ENCODE results near the gene PNMA6E. TPM values are rescaled to one million over a fixed set of nuclear protein-coding genes. Genes with fewer than 3 reads are reported as not detected.

The PNMA6E gene
- total and polyA plus RNA-seq, 4 experiments from 2014 or later, result not detected

DNA sequence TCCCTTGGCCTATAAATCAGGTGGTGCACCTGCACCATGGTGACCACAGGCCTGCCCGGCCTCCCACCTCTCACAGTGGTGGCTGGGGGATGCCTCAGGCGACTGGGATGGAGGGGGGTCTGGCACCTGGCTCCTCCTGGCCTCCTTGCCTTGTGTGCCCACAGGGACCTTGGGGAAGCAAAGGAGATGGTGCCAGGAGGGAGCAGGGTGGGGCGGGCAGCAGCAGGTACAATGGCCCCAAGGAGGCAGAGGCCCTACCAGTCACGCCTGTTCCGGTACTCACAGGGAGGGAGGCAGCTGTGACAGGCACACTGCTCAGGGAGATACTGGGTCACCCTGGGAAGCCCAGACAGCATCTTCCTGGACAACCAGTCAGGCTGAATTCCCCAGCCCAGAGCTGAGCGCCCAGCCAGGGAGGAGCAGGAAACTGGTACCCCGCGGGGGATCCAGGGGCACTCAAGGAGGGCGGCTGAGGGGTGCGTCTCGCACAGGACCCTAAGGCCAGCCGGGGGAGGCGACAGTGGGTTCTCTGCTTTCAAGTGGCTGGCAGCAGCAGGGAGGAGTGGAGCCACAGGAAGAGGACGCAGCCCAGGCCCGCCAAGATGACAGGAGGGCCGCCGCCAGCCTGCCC, 45.9 kb upstream of the PNMA6E start:
- Mint-ChIP-seq H3K9me3 (no peaks in the 10 kb centered on the region), H3K4me1 (no peaks in the 10 kb centered on the region), H3K27ac (no peak overlapping the region), H3K27me3 (no peaks in the 10 kb centered on the region), H3K4me3 (no peak overlapping the region), H3K36me3 (peaks cover 0 to 11% of the 10 kb centered on the region in 2 donors)
- H3K36me3 ChIP-seq (ENCODE audit: insufficient read depth, low read length), result no peaks in the 10 kb centered on the region
- H3K9me3 ChIP-seq (ENCODE audit: control insufficient read depth in 1 of 2, low read length in 2 of 2), result no peaks in the 10 kb centered on the region
- intact Hi-C loops (cut with micrococcal nuclease), result no loop called here
- CTCF ChIA-PET (ENCODE audit: partially characterized antibody), result no interaction called here
- no peak for DNase-seq
- no peak overlapping the region for H3K27ac ChIP-seq (ENCODE audit: low read depth, low read length)
- POLR2A ChIA-PET (ENCODE audit: partially characterized antibody), result no interaction called here
- H3K27me3 ChIP-seq (ENCODE audit: insufficient read depth, low read length), result no peaks in the 10 kb centered on the region
- H3K4me3 ChIP-seq (ENCODE audit: low read length in 2 of 2), result no peak overlapping the region
- H3K4me1 ChIP-seq (ENCODE audit: insufficient read depth, low read length), result no peaks in the 10 kb centered on the region

DNA sequence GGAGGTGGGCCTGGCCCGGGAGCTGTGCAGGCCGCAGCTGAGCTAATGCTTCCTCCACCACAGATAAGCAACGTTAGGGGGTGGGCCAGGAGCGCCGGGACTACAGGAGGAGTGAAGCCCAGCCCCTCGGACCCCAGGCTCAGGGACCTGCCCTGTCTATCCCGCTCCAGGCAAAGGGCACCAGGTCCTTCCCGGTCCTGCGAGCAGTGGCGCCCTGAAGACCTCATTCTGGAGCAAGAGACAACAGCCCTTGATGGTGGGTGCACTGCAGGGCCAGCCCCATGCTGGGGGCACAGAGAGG, 45.4 kb upstream of the PNMA6E start:
- Histone ChIP-seq H3K4me3 (ENCODE audit: low read length in 2 of 2) (no peak overlapping the region), H3K4me1 (ENCODE audit: insufficient read depth, low read length) (no peaks in the 10 kb centered on the region), H3K27me3 (ENCODE audit: insufficient read depth, low read length) (no peaks in the 10 kb centered on the region), H3K27ac (ENCODE audit: low read depth, low read length) (no peak overlapping the region), H3K9me3 (ENCODE audit: control insufficient read depth in 1 of 2, low read length in 2 of 2) (no peaks in the 10 kb centered on the region), H3K36me3 (ENCODE audit: insufficient read depth, low read length) (no peaks in the 10 kb centered on the region)
- no peak overlapping the region for H3K4me3 Mint-ChIP-seq
- H3K9me3 Mint-ChIP-seq, result no peaks in the 10 kb centered on the region
- no peak overlapping the region for H3K27ac Mint-ChIP-seq
- DNase-seq, result no peak
- no peaks in the 10 kb centered on the region for H3K27me3 Mint-ChIP-seq
- intact Hi-C loops (cut with micrococcal nuclease), result no loop called here
- peaks cover 0 to 11% of the 10 kb centered on the region in 2 donors for H3K36me3 Mint-ChIP-seq
- POLR2A ChIA-PET (ENCODE audit: partially characterized antibody), result no interaction called here
- no peaks in the 10 kb centered on the region for H3K4me1 Mint-ChIP-seq
- CTCF ChIA-PET (ENCODE audit: partially characterized antibody), result interaction anchor here (1.1 kb wide), 1 partner anchor 14 kb away, joined by 4 read pairs; no protein-coding TSS in a partner anchor

DNA sequence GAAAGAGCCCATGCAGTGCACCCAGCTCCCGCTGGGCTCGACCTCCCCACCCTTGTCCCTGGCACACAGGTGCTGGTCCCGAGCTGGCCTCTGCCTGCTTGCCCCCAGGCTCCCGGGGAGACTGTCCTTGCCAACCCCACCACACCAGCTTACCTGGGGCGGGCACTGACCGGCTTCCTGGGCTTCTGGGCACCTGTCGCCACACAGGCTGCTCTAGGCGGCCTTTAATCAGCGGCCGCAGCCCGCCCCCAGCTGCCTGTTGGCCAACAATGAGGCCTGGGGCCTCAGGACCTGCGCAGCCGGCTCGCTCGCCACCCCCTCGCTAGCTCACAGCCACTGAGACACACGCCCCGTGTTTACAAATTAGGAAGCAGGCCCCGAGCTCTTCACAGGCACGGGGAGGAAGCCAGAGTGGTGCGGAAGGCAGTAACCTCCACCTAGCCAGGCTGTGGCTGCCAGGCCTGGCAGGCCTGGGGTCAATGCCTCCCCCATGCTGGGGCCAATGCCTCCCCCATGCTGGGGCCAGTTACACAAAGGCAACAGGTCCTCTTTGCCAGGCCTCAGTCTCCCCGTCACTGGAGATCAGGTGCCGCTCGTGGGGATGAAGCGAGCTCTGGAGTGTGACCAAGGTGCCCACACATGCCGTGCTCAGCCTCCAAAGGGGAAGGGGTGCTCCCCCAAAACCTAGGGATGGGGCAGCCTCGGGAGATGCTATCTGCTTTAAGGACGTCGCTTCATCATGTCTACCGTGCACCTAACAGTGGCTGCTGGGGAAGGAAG, 44.9 kb upstream of the PNMA6E start, which contains the start of gene TREX2:
TREX2 (minus strand) TSS at position 201 of the 780 bp plus-strand sequence. CDS start 626 bp downstream, outside the sequence.
- no peak for DNase-seq
- Mint-ChIP-seq H3K36me3 (peaks cover 0 to 6% of the 10 kb centered on the region in 2 donors), H3K4me3 (no peak within 1 kb of the TSS), H3K9me3 (no peaks in the 10 kb centered on the region), H3K27me3 (no peaks in the 10 kb centered on the region), H3K4me1 (no peaks in the 10 kb centered on the region), H3K27ac (no peak within 1 kb of the TSS)
- H3K27ac ChIP-seq (ENCODE audit: low read depth, low read length), result no peak within 1 kb of the TSS
- no peaks in the 10 kb centered on the region for H3K36me3 ChIP-seq (ENCODE audit: insufficient read depth, low read length)
- H3K4me3 ChIP-seq (ENCODE audit: low read length in 2 of 2), result no peak within 1 kb of the TSS
- intact Hi-C loops (cut with micrococcal nuclease), result no loop called here
- ChIA-PET POLR2A (ENCODE audit: partially characterized antibody) (no interaction called here), CTCF (ENCODE audit: partially characterized antibody) (interaction anchor here (1.1 kb wide), 1 partner anchor 15 kb away, joined by 4 read pairs; no protein-coding TSS in a partner anchor)
- no peaks in the 10 kb centered on the region for H3K4me1 ChIP-seq (ENCODE audit: insufficient read depth, low read length)
- no peaks in the 10 kb centered on the region for H3K27me3 ChIP-seq (ENCODE audit: insufficient read depth, low read length)
- no peaks in the 10 kb centered on the region for H3K9me3 ChIP-seq (ENCODE audit: control insufficient read depth in 1 of 2, low read length in 2 of 2)

DNA sequence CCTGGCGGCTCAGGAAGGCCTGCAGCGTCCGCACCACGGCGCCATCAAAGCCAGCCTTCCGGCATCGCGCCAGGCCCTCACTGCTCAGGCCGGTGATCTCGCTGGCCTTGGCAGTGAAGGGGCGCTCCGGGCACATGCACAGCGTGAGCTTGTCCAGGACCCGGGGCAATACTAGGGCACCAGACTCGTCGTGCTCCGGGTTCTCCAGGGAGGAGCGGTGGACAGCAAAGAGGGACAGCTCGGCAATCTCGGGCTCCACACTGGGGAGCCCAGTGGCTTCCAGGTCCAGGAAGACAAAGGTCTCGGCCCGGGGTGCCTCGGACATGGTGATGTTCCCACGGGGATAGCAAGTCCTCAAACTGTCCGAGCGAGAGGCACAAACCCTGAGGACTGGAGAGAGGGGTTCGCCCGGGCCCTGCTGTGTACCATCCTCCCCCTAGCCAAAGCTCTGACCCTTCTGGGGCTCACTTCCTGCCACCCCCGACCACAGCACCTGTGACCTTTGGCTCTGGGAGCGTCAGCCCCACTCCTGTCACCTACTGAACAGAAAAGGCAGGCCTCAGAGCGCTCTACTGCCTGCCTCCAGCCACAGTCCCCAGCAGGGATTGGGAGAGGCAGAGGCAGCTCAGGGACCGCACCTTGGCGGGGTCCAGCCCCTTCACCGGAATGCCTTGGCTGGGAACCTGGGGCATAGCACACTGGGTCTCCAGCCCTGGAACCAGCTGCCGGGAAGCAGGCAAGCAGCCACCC, 44.1 kb upstream of the PNMA6E start:
- ChIA-PET CTCF (ENCODE audit: partially characterized antibody) (interaction anchor here (1.1 kb wide), 1 partner anchor 16 kb away, joined by 4 read pairs; no protein-coding TSS in a partner anchor), POLR2A (ENCODE audit: partially characterized antibody) (no interaction called here)

DNA sequence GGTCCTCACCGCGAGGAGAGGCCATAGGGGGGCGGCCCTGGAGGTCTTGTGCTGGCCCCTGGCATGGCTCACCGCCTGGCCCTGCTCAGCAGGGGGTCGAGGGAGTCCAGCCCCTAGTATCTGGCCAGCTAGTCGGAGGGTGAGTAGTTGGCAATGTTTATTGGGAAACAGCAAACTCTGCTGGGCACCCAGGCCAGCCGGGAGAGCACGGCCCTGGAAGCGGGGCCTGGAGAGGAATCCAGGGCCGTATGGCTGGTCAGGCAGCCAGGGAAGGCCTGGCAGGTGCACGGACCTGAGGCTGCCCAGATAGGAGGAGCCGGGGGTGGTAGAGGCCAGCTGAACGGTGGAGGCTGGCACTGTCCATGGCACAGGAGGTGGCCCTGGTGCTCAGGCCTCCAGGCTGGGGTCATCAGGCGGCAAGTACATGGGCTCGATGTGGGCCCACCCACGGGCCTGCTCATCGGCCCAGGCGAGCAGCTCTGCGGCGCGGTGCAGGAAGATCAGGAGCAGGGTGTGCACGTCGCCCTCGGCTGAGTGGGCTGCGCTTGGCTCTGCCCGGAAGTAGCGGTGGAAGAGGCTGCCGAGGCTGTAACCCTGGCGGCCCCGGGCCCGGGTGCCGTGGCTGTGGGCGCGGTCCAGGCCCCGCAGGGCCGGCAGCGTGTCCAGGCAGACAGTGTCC, 43.3 kb upstream of the PNMA6E start:
- Mint-ChIP-seq H3K9me3 (peaks cover 0 to 5% (median 0%) of the 10 kb centered on the region in 8 donors), H3K27me3 (no peaks in the 10 kb centered on the region), H3K36me3 (no peaks in the 10 kb centered on the region), H3K27ac (no peak overlapping the region), H3K4me3 (no peak overlapping the region), H3K4me1 (no peaks in the 10 kb centered on the region)
- DNase-seq, result no peak
- CTCF ChIA-PET (ENCODE audit: partially characterized antibody), result no interaction called here
- intact Hi-C loops (cut with micrococcal nuclease), result no loop called here
- H3K36me3 ChIP-seq (ENCODE audit: insufficient read depth, low read length), result no peaks in the 10 kb centered on the region
- no peaks in the 10 kb centered on the region for H3K4me1 ChIP-seq (ENCODE audit: insufficient read depth, low read length)
- POLR2A ChIA-PET (ENCODE audit: partially characterized antibody), result no interaction called here
- no peaks in the 10 kb centered on the region for H3K9me3 ChIP-seq (ENCODE audit: control insufficient read depth in 1 of 2, low read length in 2 of 2)
- H3K4me3 ChIP-seq (ENCODE audit: low read length in 2 of 2), result no peak overlapping the region
- no peak overlapping the region for H3K27ac ChIP-seq (ENCODE audit: low read depth, low read length)
- H3K27me3 ChIP-seq (ENCODE audit: insufficient read depth, low read length), result no peaks in the 10 kb centered on the region

More for the DNA sequence above, 44.1 kb upstream of the PNMA6E start:
- Mint-ChIP-seq H3K27ac (no peak overlapping the region), H3K36me3 (peaks cover 0 to under 1% of the 10 kb centered on the region in 2 donors), H3K9me3 (no peaks in the 10 kb centered on the region), H3K4me1 (no peaks in the 10 kb centered on the region), H3K4me3 (no peak overlapping the region), H3K27me3 (no peaks in the 10 kb centered on the region)
- H3K4me3 ChIP-seq (ENCODE audit: low read length in 2 of 2), result no peak overlapping the region
- intact Hi-C loops (cut with micrococcal nuclease), result no loop called here
- H3K27ac ChIP-seq (ENCODE audit: low read depth, low read length), result no peak overlapping the region
- H3K27me3 ChIP-seq (ENCODE audit: insufficient read depth, low read length), result no peaks in the 10 kb centered on the region
- no peaks in the 10 kb centered on the region for H3K9me3 ChIP-seq (ENCODE audit: control insufficient read depth in 1 of 2, low read length in 2 of 2)
- DNase-seq, result no peak
- H3K4me1 ChIP-seq (ENCODE audit: insufficient read depth, low read length), result no peaks in the 10 kb centered on the region
- no peaks in the 10 kb centered on the region for H3K36me3 ChIP-seq (ENCODE audit: insufficient read depth, low read length)

DNA sequence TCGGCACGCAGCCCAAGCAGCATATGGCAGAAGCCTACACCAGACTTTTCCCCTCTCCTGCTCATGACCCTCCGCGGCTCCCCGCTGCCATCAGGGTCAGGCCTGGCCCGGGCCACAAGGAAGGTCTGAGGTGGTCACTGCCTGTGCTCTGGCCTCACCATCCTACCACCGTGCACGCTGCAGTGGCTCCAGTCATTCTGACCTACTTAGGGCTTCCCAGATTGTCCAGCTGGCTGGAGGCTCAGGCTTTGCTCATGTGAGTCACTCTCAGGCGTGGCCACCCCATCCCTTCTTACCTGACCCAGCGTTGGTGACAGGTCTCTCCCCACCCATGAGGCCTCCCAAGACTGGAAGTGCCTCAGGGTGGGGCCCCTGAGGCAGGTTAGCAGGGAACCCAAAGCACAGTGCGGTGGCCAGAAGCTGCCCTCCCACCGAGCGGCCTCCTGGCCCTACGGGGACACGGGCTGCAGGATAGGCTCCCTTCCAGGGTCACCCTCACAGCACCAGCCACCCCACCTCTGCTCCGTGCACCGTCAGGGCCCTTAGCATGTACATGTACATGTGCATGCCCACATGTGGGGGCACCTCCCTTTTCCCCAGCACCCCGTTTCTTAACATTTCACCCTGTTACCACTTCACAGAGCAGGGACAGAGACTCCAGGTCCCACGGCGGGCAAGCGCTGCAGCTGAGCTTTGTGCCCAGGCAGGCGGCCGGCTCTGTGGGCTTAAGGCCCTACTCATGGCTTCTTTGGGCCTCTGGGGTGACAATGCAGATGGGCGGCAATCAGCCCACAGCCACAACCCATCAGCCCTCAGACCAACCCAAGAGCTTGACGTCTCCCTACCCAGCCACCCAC, 42.6 kb upstream of the PNMA6E start:
- intact Hi-C loops (cut with micrococcal nuclease), result no loop called here
- Mint-ChIP-seq H3K27me3 (no peaks in the 10 kb centered on the region), H3K4me1 (no peaks in the 10 kb centered on the region), H3K36me3 (no peaks in the 10 kb centered on the region), H3K4me3 (no peak overlapping the region), H3K27ac (no peak overlapping the region), H3K9me3 (peaks cover 0 to 6% (median 1%) of the 10 kb centered on the region in 8 donors)
- no peak for DNase-seq
- Histone ChIP-seq H3K36me3 (ENCODE audit: insufficient read depth, low read length) (no peaks in the 10 kb centered on the region), H3K4me3 (ENCODE audit: low read length in 2 of 2) (no peak overlapping the region), H3K4me1 (ENCODE audit: insufficient read depth, low read length) (no peaks in the 10 kb centered on the region), H3K9me3 (ENCODE audit: control insufficient read depth in 1 of 2, low read length in 2 of 2) (no peaks in the 10 kb centered on the region), H3K27ac (ENCODE audit: low read depth, low read length) (no peak overlapping the region), H3K27me3 (ENCODE audit: insufficient read depth, low read length) (no peaks in the 10 kb centered on the region)
- ChIA-PET CTCF (ENCODE audit: partially characterized antibody) (interaction anchor here (1.4 kb wide), 1 partner anchor 95 kb away, joined by 3 read pairs; no protein-coding TSS in a partner anchor), POLR2A (ENCODE audit: partially characterized antibody) (no interaction called here)
